H9 (cell line): ENCODE results near the gene LASP1. TPM values are rescaled to one million over a fixed set of nuclear protein-coding genes. Genes with fewer than 3 reads are reported as not detected.

Experiments
- DNase-seq: peaks from one replicate; pipeline ENCODE4 v3.0.0-alpha.2; 2017
- H2AFZ ChIP-seq: one replicate; pipeline ENCODE4 v1.6.1; 2013; ENCODE audit warnings: mild to moderate bottlenecking, low read length, control low read depth, moderate library complexity
- H2AK5ac ChIP-seq: 2 replicates; pipeline ENCODE4 v1.6.1; 2013; ENCODE audit warnings: low read length, control low read depth, mixed read lengths; ENCODE audit not compliant: insufficient read length
- H2BK120ac ChIP-seq: one replicate; pipeline ENCODE4 v1.6.1; 2013; ENCODE audit warnings: low read depth, mild to moderate bottlenecking, low read length, control low read depth, inconsistent platforms; ENCODE audit not compliant: poor library complexity, severe bottlenecking
- H2BK12ac ChIP-seq: 2 replicates; pipeline ENCODE4 v1.6.1; 2013; ENCODE audit warnings: low read length, control low read depth, mixed read lengths, low read depth; ENCODE audit not compliant: insufficient read length
- H2BK15ac ChIP-seq: 2 replicates; pipeline ENCODE4 v1.6.1; 2013; ENCODE audit warnings: low read depth, low read length, control low read depth
- H2BK20ac ChIP-seq: one replicate; pipeline ENCODE4 v1.6.1; 2013; ENCODE audit warnings: low read depth, mild to moderate bottlenecking, low read length, control low read depth, inconsistent platforms; ENCODE audit not compliant: poor library complexity, severe bottlenecking
- H2BK5ac ChIP-seq: 2 replicates; pipeline ENCODE4 v1.6.1; 2013; ENCODE audit warnings: low read length, control low read depth, mixed read lengths; ENCODE audit not compliant: insufficient read length
- H3K14ac ChIP-seq: 2 replicates; pipeline ENCODE4 v1.6.1; 2013; ENCODE audit warnings: low read length, control low read depth; ENCODE audit not compliant: insufficient read depth
- H3K18ac ChIP-seq: 2 replicates; pipeline ENCODE4 v1.6.1; 2013; ENCODE audit warnings: low read depth, mild to moderate bottlenecking, mixed read lengths, low read length, control low read depth; ENCODE audit not compliant: insufficient read length
- H3K23ac ChIP-seq: 2 replicates; pipeline ENCODE4 v1.6.1; 2013; ENCODE audit warnings: low read length, control low read depth, mixed read lengths, low read depth; ENCODE audit not compliant: insufficient read length
- H3K23me2 ChIP-seq: 2 replicates; pipeline ENCODE4 v1.6.1; 2013; ENCODE audit warnings: low read depth, mild to moderate bottlenecking, mixed read lengths, low read length, control low read depth; ENCODE audit not compliant: insufficient read length, poor library complexity, severe bottlenecking
- H3K27ac ChIP-seq: 2 replicates; pipeline ENCODE4 v1.5.1; 2013; ENCODE audit warnings: low read length, control low read depth, mixed read lengths, low read depth; ENCODE audit not compliant: insufficient read length
- H3K27me3 ChIP-seq: 2 replicates; pipeline ENCODE4 v1.6.1; 2013; ENCODE audit warnings: low read length, control low read depth, inconsistent platforms; ENCODE audit not compliant: insufficient read depth
- H3K4ac ChIP-seq: 2 replicates; pipeline ENCODE4 v1.6.1; 2013; ENCODE audit warnings: low read depth, mild to moderate bottlenecking, control low read depth, inconsistent platforms, low read length, moderate library complexity
- H3K4me1 ChIP-seq: 2 replicates; pipeline ENCODE4 v1.6.1; 2013; ENCODE audit warnings: low read length, control low read depth, inconsistent platforms; ENCODE audit not compliant: insufficient read depth
- H3K4me2 ChIP-seq: 2 replicates; pipeline ENCODE4 v1.6.1; 2013; ENCODE audit warnings: low read length, control low read depth, mixed read lengths; ENCODE audit not compliant: insufficient read length, insufficient read depth
- H3K56ac ChIP-seq: 2 replicates; pipeline ENCODE4 v1.6.1; 2013; ENCODE audit warnings: low read depth, mild to moderate bottlenecking, mixed read lengths, low read length, control low read depth; ENCODE audit not compliant: insufficient read length
- H3K79me1 ChIP-seq: 2 replicates; pipeline ENCODE4 v1.6.1; 2013; ENCODE audit warnings: low read depth, mild to moderate bottlenecking, moderate library complexity, low read length, control low read depth, inconsistent platforms; ENCODE audit not compliant: insufficient read depth, poor library complexity, severe bottlenecking
- H3K79me2 ChIP-seq: 2 replicates; pipeline ENCODE4 v1.6.1; 2013; ENCODE audit warnings: low read length, control low read depth, inconsistent platforms; ENCODE audit not compliant: insufficient read depth
- H3K9ac ChIP-seq: 2 replicates; pipeline ENCODE4 v1.6.1; 2013; ENCODE audit warnings: low read length, control low read depth, mixed read lengths; ENCODE audit not compliant: insufficient read length; ENCODE audit errors: extremely low read depth
- H3K9me3 ChIP-seq: one replicate; pipeline ENCODE4 v1.6.1; 2013; ENCODE audit warnings: low read depth, low read length, inconsistent platforms; ENCODE audit not compliant: control insufficient read depth
- H3T11ph ChIP-seq: one replicate; pipeline ENCODE4 v1.6.1; 2013; ENCODE audit warnings: mild to moderate bottlenecking, low read length, control low read depth, inconsistent platforms
- H4K20me1 ChIP-seq: one replicate; pipeline ENCODE4 v1.6.1; 2013; ENCODE audit not compliant: control insufficient read depth, insufficient read length, insufficient read depth
- H4K5ac ChIP-seq: 2 replicates; pipeline ENCODE4 v1.6.1; 2013; ENCODE audit warnings: low read depth, mild to moderate bottlenecking, mixed read lengths, low read length, control low read depth; ENCODE audit not compliant: insufficient read length
- H4K8ac ChIP-seq: replicated peaks from 2 replicates; pipeline ENCODE4 v1.6.1; 2013; ENCODE audit warnings: low read length, control low read depth, mixed read lengths, low read depth; ENCODE audit not compliant: insufficient read length
- H4K91ac ChIP-seq: 2 replicates; pipeline ENCODE4 v1.6.1; 2013; ENCODE audit warnings: low read depth, mild to moderate bottlenecking, moderate library complexity, mixed read lengths, low read length, control low read depth; ENCODE audit not compliant: insufficient read length
- H3K27ac Mint-ChIP-seq, 3 experiments: 2 replicates in 2 of 3; 3 replicates in 1 of 3; pipeline ENCODE4 v1.8.0; 2020 to 2021; ENCODE audit warnings: mixed read lengths in 3 of 3, mild to moderate bottlenecking in 1 of 3, moderate library complexity in 1 of 3
- H3K27me3 Mint-ChIP-seq: 2 replicates; pipeline ENCODE4 v1.8.0; 2021; ENCODE audit warnings: low read depth, mild to moderate bottlenecking, moderate library complexity, mixed read lengths
- H3K36me3 Mint-ChIP-seq, 3 experiments: 2 replicates in 2 of 3; 3 replicates in 1 of 3; pipeline ENCODE4 v1.8.0; 2020 to 2021; ENCODE audit warnings: low read depth in 3 of 3, mixed read lengths in 3 of 3; ENCODE audit not compliant: insufficient read depth in 1 of 3
- H3K4me1 Mint-ChIP-seq, 2 experiments: 2 replicates each; pipeline ENCODE4 v1.8.0; 2020; ENCODE audit warnings: mixed read lengths in 2 of 2
- H3K4me3 Mint-ChIP-seq, 2 experiments: 2 replicates in 1 of 2; 3 replicates in 1 of 2; pipeline ENCODE4 v1.8.0; 2020 to 2021; ENCODE audit warnings: mild to moderate bottlenecking in 2 of 2, mixed read lengths in 2 of 2, moderate library complexity in 1 of 2
- H3K9me3 Mint-ChIP-seq, 2 experiments: 2 replicates in 1 of 2; 3 replicates in 1 of 2; pipeline ENCODE4 v1.8.0; 2020; ENCODE audit warnings: mild to moderate bottlenecking in 2 of 2, mixed read lengths in 2 of 2, moderate library complexity in 1 of 2
- WGBS: extraction: QIAGEN DNeasy Blood & Tissue Kit; methylation state at CpG from one replicate; pipeline ENCODE4 v1.1.7; 2013; ENCODE audit warnings: missing lambda C conversion rate, low lambda C conversion rate, mixed read lengths; ENCODE audit not compliant: insufficient read length; ENCODE audit errors: extremely low coverage; 5-methylcytosine and 5-hydroxymethylcytosine counted together
- total RNA-seq: library from RNA; stranded (reverse); gene quantifications from 2 replicates; pipeline ENCODE4 v1.2.1, GENCODE V29; 2021
- TF ChIP-seq, protein P1 (sequence below): fragments of 200-600 bp; sonication (generic); conservative IDR thresholded peaks from 3 replicates; pipeline ENCODE4 v1.8.0; 2021; ENCODE audit warnings: antibody characterized with exemption, mild to moderate bottlenecking

The LASP1 gene
- total RNA-seq, 1 experiment from 2014 or later = 121 TPM

GRCh38 chr17:38889745-38890409 is 20.0 kb downstream of the LASP1 start:
- H3K79me2 ChIP-seq = peaks cover 2% of the 10 kb centered on the region; the same call in 1 of the 2 replicates
- no CpG with 5 or more reads among the region's 12 CpGs for WGBS

More at GRCh38 chr17:38889745-38890409, 20.0 kb downstream of the LASP1 start:
- Histone ChIP-seq H3K56ac (no peak overlapping the region), H3K23me2 (no peaks in the 10 kb centered on the region), H3K18ac (no peak overlapping the region), H4K8ac (no peak overlapping the region), H2BK15ac (no peak overlapping the region), H2BK5ac (no peak overlapping the region), H2BK120ac (no peak overlapping the region), H4K20me1 (peaks cover 2% of the 10 kb centered on the region), H3K4ac (no peak overlapping the region), H3K9me3 (no peaks in the 10 kb centered on the region), H3K14ac (no peak overlapping the region), H3K23ac (no peak overlapping the region), H4K91ac (no peak overlapping the region), H3T11ph (no peak overlapping the region), H3K27ac (no peak overlapping the region), H2AK5ac (no peak overlapping the region), H2BK12ac (no peak overlapping the region), H3K79me1 (no peaks in the 10 kb centered on the region), H3K4me2 (no peak overlapping the region), H2AFZ (no peak overlapping the region), H3K27me3 (no peaks in the 10 kb centered on the region), H3K9ac (no peak overlapping the region), H2BK20ac (no peak overlapping the region), H3K4me1 (no peaks in the 10 kb centered on the region; the same call in 1 of the 2 replicates), H4K5ac (no peak overlapping the region)
- peak overlapping the region; percentile 19 to 89 (median 64); a peak in 5 of 7 replicates for H3K27ac Mint-ChIP-seq
- TF ChIP-seq, protein P1, sequence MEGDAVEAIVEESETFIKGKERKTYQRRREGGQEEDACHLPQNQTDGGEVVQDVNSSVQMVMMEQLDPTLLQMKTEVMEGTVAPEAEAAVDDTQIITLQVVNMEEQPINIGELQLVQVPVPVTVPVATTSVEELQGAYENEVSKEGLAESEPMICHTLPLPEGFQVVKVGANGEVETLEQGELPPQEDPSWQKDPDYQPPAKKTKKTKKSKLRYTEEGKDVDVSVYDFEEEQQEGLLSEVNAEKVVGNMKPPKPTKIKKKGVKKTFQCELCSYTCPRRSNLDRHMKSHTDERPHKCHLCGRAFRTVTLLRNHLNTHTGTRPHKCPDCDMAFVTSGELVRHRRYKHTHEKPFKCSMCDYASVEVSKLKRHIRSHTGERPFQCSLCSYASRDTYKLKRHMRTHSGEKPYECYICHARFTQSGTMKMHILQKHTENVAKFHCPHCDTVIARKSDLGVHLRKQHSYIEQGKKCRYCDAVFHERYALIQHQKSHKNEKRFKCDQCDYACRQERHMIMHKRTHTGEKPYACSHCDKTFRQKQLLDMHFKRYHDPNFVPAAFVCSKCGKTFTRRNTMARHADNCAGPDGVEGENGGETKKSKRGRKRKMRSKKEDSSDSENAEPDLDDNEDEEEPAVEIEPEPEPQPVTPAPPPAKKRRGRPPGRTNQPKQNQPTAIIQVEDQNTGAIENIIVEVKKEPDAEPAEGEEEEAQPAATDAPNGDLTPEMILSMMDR = no peak
- no peak overlapping the region for H3K4me3 Mint-ChIP-seq
- peaks cover 23 to 30% of the 10 kb centered on the region in 2 experiments for H3K4me1 Mint-ChIP-seq
- H3K36me3 Mint-ChIP-seq = peaks cover 2 to 50% (median 37%) of the 10 kb centered on the region in 3 experiments; a peak in 5 of 7 replicates
- H3K9me3 Mint-ChIP-seq = no peaks in the 10 kb centered on the region
- no peaks in the 10 kb centered on the region for H3K27me3 Mint-ChIP-seq
- no peak for DNase-seq
